Panc1 (cell line): ENCODE measurements around the gene ARPC4.

Experiments used
- POLR2AphosphoS5 ChIP-seq: IDR thresholded peaks from 2 replicates; pipeline ENCODE4 v1.6.1; 2012; ENCODE audit warnings: mild to moderate bottlenecking, low read depth, low read length, moderate library complexity
- SIN3A ChIP-seq: IDR thresholded peaks from 2 replicates; pipeline ENCODE4 v1.6.1; 2012; ENCODE audit warnings: low read depth, mild to moderate bottlenecking, low read length, moderate library complexity, borderline replicate concordance; ENCODE audit not compliant: insufficient read depth
- TF ChIP-seq, protein P1 (sequence below): fragments of 450-650 bp; IDR thresholded peaks from 2 replicates; pipeline ENCODE4 v1.5.1; 2017; ENCODE audit warnings: mild to moderate bottlenecking

DNA sequence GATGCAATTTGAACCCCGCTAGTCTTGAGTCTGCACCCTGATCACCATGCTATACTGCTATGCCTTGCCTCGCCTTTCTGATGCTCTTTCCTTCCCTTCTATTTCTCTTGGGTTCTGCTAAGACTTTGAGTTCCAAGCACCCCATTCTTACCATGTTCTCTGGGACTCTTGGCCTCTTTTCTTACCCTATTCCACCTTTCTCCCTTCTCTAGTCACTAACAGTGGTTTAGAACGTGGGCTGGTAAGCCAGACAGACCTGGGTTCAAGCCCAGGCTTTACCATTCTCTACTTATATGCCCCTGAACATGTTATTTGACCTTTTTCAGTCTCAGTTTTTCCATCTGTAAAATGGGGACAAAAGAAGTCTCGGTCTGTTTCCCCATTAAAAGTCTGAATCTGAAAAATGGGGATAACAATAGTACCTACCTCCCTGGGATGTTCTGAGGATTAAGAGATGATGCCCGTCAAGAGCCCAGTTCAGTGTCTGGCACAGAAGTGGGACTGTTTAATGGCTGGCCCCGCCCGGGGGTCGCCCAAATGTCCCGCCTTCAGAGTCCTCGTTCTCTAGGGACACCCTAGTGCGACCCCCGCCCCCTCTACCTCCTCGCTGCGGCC is 985 bp upstream of the ARPC4 start:
- TF ChIP-seq SIN3A (no peak), POLR2AphosphoS5 (no peak)
- TF ChIP-seq, protein P1, sequence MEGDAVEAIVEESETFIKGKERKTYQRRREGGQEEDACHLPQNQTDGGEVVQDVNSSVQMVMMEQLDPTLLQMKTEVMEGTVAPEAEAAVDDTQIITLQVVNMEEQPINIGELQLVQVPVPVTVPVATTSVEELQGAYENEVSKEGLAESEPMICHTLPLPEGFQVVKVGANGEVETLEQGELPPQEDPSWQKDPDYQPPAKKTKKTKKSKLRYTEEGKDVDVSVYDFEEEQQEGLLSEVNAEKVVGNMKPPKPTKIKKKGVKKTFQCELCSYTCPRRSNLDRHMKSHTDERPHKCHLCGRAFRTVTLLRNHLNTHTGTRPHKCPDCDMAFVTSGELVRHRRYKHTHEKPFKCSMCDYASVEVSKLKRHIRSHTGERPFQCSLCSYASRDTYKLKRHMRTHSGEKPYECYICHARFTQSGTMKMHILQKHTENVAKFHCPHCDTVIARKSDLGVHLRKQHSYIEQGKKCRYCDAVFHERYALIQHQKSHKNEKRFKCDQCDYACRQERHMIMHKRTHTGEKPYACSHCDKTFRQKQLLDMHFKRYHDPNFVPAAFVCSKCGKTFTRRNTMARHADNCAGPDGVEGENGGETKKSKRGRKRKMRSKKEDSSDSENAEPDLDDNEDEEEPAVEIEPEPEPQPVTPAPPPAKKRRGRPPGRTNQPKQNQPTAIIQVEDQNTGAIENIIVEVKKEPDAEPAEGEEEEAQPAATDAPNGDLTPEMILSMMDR = no peak
